GM18858 (cell line): ENCODE results near the gene CCDC97.
"Not testable (repeated sequence)": the region's sequence is repeated elsewhere in the genome, so short reads cannot be mapped to it uniquely, and the experiment has no call there.

ENCODE experiments used
- ATAC-seq: cut with Tn5 transposase; IDR thresholded peaks from one replicate; pipeline ENCODE4 v1.9.1; 2021; ENCODE audit not compliant: unreplicated experiment

The CCDC97 gene

DNA sequence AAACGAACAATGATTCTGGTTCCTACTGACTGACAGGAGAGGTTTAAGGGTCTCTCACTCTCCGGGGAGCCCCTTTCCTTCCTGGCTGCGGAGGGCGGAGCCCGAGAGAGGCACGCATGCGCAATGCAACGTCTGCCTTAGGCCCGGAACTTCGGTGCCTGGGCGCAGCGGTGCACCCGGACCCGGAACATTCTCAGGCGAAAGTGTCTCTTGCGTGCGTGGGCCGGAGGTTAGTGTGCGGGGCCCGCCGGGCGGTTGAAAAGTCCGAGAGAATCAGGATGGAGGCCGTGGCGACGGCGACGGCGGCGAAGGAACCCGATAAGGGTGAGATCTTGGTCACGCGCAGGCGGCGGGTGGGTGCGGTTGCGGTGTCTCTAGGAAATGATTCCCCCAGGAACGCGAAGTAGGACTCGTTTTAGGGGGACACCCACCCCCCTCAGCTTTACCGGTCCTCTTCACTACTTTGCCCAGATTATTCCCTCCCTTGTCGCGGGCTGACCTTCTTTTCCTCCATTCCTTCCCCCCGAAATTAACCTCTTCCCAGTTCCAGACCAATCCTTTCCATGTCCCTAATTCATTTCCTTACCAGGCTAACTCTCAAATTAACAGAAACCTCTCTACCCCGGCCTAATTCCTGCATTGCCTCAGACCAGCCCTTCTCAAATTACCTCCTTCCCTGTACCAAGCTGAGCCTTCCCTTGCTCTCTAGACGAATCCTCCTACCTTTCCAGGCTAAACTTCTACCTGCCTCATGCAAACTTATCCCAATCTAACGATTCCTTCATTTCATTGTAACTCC lies at the start of gene CCDC97:
Gene CCDC97 (plus strand): TSS at position 140 of the 799 bp plus-strand sequence. CDS start 139 bp downstream, at position 279.
- ATAC-seq = peak; percentile 59

DNA sequence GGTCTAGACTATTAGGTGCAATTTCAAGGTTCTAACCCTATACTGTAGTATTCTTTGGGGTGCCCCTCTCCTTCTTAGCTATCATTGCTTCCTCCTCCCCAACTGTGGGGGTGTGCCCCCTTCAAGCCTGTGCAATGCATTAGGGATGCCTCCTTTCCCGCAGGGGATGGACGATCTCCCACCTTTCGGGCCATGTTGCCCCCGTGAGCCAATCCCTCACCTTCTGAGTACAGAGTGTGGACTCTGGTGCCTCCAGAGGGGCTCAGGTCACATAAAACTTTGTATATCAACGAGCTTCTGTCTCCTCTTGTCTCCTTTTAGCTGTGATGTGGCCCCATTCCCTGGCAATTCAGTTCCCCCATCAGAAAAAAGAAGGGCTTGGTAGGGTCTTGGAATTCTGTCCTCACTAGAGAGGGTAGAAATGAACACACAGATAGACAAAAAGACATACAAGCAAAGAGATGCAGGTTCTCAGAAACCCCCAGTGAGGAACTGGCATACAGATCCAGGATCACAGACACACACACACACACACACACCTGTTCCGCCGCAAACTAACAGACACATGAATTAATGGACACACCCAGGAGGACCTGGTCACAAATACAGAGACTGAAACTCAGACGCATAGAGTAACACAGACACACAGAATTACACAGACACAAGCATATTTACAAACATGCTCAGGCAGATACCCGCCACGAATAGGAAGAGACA lies 48.3 kb upstream of the CCDC97 start:
- ATAC-seq = no peak

DNA sequence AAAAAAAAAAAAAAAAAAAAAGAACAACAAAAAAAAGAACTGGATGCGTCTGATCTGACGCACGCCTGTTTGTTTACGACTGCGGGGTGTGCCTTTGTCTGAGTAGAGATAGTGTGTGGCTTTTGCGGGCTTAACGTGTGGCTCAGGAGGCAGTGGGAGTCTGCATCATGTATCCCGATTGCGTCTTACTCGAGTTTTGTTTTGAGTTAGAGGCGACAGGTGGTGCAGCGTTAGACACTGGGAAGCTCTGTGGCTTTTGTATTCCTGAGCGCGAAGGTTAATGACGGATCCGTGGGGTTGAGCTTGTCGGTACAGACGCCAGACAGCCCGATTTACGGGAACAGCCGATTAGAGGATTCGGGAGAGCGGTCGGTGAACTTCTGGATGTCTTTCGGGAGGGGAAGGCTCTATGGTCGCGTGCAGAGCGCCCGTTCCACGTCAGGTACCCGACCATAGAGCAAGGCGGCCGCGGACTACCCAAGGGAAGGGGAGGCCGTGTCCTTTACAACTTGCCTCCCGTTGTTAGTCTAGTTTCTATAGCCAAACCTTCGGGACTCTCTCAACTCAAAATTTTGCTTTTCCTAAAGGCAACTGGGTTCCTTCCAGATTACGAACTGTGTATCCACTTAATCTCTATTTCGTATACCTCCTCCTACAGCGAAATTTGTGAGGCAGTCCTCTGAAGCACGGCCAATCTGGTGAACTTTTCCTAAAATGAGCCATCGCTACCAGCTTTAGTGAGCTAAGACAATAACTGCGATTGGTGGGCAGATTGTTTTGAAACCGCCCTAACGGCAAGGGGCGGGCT lies 46.7 kb upstream of the CCDC97 start:
- ATAC-seq = peak; percentile 3

GRCh38 chr19:41263850-41264580 lies 46.0 kb upstream of the CCDC97 start, which contains the start of gene HNRNPUL1:
Gene HNRNPUL1 (plus strand): TSS chr19:41264372. CDS start chr19:41264504, 132 bp downstream.
- peak; percentile 54 for ATAC-seq

GRCh38 chr19:41264581-41265394 lies 45.2 kb upstream of the CCDC97 start:
- ATAC-seq = no peak

DNA sequence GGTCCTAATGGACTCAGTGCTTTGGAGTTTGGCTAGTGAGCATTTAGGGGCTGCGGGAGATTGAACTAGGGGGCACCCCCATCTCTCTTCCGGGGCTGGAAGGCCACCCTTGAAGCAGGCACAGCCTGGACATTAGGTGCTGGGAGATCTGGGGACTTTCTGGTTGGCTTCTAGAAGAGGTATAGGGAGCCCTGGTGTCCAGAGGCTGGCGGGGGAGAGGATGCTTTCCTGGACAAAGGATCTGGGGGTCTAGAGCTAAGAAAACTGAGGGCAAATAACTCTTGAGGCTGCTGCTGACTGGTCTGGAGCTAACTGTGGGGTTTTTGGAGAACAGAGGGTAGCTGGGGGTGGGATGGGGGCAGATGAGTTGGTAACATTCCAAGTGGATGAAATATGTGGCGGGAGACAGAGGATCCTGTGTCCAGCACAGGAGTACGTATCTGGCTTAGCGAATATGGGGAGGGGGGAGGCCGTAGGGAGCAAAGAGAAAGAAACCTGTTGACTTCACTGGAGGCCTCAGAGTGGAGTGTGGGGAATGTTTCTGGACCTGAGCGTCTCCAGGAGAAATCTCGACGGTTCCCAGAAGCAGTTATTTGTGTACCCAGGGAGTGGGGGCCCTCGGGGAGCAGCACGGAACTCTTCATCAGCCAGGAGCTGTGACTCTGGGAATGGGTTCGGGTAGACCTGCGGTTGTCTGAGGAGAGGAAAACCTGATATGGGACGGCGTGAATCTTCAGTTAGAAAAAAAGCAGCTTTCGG lies 44.4 kb upstream of the CCDC97 start:
- no peak for ATAC-seq

DNA sequence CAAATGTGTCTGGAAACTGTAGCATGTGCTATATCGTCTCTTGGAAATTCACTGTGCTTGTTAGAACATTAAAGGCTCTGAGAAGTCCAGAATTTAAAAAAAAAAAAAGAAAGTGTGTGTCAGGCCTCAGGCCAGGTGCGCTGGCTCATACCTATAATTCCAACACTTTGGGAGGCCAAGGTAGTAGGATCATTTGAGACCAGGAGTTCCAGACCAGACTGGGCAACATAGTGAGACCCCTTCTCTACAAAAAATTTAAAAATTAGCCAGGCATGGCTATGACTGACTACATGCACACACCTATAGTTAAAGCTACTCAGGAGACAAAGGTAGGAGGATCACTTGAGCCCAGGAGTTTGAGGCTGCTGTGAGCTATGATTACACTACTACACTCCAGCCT lies 40.9 kb upstream of the CCDC97 start:
- ATAC-seq = no peak

DNA sequence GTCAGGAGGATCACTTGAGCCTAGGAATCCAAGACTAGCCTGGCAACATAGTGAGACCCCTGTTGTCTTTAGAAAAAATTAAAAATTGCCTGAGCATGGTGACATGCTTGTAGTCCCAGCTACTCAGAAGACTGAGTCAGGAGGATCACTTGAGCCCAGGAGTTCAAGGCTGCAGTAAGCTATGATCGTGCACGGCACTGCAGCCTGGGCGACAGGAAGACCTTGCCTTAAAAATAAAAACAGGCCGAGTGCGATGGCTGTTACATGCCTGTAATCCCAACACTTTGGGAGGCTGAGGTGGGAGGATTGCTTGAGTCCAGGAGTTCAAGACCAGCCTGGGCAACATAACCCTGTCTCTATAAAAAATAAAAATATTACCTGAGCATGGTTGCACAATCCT lies 40.4 kb upstream of the CCDC97 start:
- no peak for ATAC-seq

DNA sequence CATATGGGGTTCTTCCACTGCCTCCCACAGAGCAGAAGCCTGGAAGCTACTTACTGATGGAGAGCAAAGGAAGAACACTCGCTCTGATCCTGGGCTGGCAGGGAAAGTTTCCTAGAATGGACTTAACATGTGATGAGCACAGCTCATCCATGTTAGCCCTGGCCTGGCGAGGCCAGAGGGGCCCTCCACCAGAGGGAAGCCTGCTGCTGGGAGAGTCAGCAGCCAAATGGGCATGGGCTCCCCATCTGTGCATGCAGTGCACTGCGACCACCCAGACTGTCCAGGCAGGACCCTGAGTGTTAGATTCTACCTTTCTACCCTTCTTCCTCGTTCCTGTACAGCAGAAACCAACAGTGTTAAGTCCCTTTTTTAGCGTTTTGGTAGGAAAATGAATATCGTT lies 36.9 kb upstream of the CCDC97 start:
- ATAC-seq = no peak

GRCh38 chr19:41274802-41275201 lies 35.2 kb upstream of the CCDC97 start:
- no peak for ATAC-seq

- ATAC-seq = no peak
These were observed 33.7 kb upstream of the CCDC97 start for GRCh38 chr19:41276231-41276630.

- ATAC-seq = no peak
These were observed 31.5 kb upstream of the CCDC97 start for GRCh38 chr19:41278478-41278877.

DNA sequence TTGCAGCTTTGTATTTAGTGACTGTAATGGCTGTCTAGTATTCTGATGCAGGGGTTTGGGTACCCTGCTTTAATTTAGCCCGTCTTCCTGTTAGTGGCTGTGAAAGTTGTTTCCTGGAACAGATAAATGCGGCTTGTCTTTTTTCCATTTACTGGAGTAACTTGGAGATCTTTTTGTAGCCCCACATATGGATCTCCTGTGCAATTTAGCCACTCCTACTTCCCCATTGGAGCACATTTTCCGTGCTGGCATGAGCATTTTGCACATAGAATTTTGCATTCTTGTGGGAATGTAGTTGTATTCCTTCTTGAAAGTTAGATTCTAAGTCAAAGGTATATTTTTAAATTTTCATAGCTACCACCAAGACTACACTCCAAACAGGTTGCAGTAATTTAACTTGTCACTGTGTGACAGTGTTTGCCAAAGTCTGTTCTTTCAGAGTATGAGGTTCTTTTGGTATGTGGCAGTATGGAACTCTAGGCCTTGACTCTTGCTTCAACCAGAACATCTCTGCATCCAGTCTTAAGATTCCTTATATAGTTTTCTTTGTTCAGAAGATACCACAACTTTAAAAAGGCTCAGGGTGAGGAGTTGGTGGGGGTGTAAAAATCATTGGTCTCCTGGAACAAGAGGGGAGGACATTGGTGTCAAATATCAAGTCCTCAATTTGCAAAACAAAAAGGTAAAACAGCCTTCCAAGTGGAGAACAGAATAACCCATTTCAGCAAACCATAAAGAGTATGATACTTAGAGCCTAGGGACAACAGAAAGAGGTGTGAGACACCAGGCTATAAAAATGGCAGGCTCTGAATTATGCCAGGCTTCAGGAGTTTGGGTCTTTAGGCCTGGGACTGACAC lies 21.1 kb upstream of the CCDC97 start:
- no peak for ATAC-seq

GRCh38 chr19:41289814-41290213 lies 20.2 kb upstream of the CCDC97 start:
- not testable (repeated sequence) for ATAC-seq

- no peak for ATAC-seq
These were observed 15.6 kb upstream of the CCDC97 start for GRCh38 chr19:41294393-41294792.

- ATAC-seq = no peak
These were observed 14.5 kb upstream of the CCDC97 start for GRCh38 chr19:41295499-41295898.

- ATAC-seq = no peak
These were observed 13.5 kb upstream of the CCDC97 start for GRCh38 chr19:41296433-41296871.
